Stomach (tissue), 9 donors: Measurements from ENCODE around the gene MRPL43. TPM values are rescaled to one million over a fixed set of nuclear protein-coding genes. Genes with fewer than 3 reads are reported as not detected.

Experiments used
- DNase-seq, 2 donors: peaks; one replicate each; pipeline versions ENCODE4 v3.0.0 to v3.0.0-alpha.2; 2013 to 2019
- H3K27ac ChIP-seq, 5 donors: fragments of 200-600 bp in 4 of 5; sonication (generic) in 4 of 5; one replicate each; pipeline ENCODE4 v1.5.1; 2013 to 2019; ENCODE audit warnings: mild to moderate bottlenecking in 1 of 5, moderate library complexity in 1 of 5
- H3K27me3 ChIP-seq, 3 donors: fragments of 200-600 bp; sonication (generic); one replicate each; pipeline ENCODE4 v1.5.1; 2017 to 2019; ENCODE audit warnings: mixed run types in 1 of 3
- H3K36me3 ChIP-seq, 4 donors: fragments of 200-600 bp; sonication (generic); 1 replicate in 3 of 4; 2 replicates in 1 of 4; pipeline ENCODE4 v1.5.1; 2016 to 2019
- H3K4me1 ChIP-seq, 4 donors: fragments of 200-600 bp; sonication (generic); one replicate each; pipeline ENCODE4 v1.5.1; 2016 to 2019
- H3K4me3 ChIP-seq, 4 donors: fragments of 200-600 bp; sonication (generic) in 3 of 4; one replicate each; pipeline ENCODE4 v1.5.1; 2016 to 2019; ENCODE audit warnings: mild to moderate bottlenecking in 1 of 4
- H3K9me3 ChIP-seq, 4 donors: fragments of 200-600 bp; sonication (generic); one replicate each; pipeline ENCODE4 v1.5.1; 2016 to 2019
- EP300 ChIP-seq: sonication (generic); formaldehyde crosslinking; IDR thresholded peaks from one replicate; pipeline ENCODE4 v1.6.1; 2017; ENCODE audit warnings: antibody characterized with exemption
- POLR2A ChIP-seq, 4 donors: fragments of 450-650 bp; IDR thresholded peaks; one replicate each; pipeline ENCODE4 v1.6.1; 2016; ENCODE audit warnings: antibody characterized with exemption in 4 of 4, control low read depth in 2 of 4, mild to moderate bottlenecking in 1 of 4, moderate library complexity in 1 of 4
- POLR2AphosphoS5 ChIP-seq, 3 donors: sonication (generic); formaldehyde crosslinking; IDR thresholded peaks; one replicate each; pipeline ENCODE4 v1.6.1; 2016; ENCODE audit warnings: antibody characterized with exemption in 3 of 3
- WGBS, 5 donors: extraction: QIAGEN DNeasy Blood & Tissue Kit in 3 of 5; methylation state at CpG; one replicate each; pipeline versions ENCODE4 v1.1.5 to v1.1.7; 2013 to 2018; 5-methylcytosine and 5-hydroxymethylcytosine counted together
- intact Hi-C: fragments of 100-400 bp; cut with DNase I; formaldehyde crosslinking; loops from one replicate; pipeline ENCODE4 v1.15.1; 2023; ENCODE audit warnings: low total_unique reads
- polyA plus RNA-seq, 3 donors: library from polyadenylated mRNA; stranded (reverse); fragments of 200-250 nt; gene quantifications; one replicate each; pipeline ENCODE4 v1.2.3, GENCODE V29; 2013
- total RNA-seq, 5 donors: library from RNA; depleted of rRNA; stranded (reverse); fragments of >200 nt; gene quantifications; one replicate each; pipeline versions ENCODE4 v1.1.0 to v1.2.3, GENCODE V29; 2014 to 2016
- TF ChIP-seq, protein P1 (sequence below), 7 experiments: fragments of 450-650 bp in 4 of 7; fragments of 200-600 bp in 3 of 7; sonication (generic) in 3 of 7; IDR thresholded peaks; one replicate each; pipeline ENCODE4 v1.5.1; 2016 to 2019; ENCODE audit warnings: antibody characterized with exemption in 7 of 7, control low read depth in 2 of 7, mild to moderate bottlenecking in 1 of 7
- donor health status: healthy with polysubstance abuse.
- donor health status: Bipolar disorder and iron deficiency.
- donor health status: healthy.

MRPL43 gene
- total and polyA plus RNA-seq, 8 donors = 29.9 to 243 (median 95.7) TPM

DNA sequence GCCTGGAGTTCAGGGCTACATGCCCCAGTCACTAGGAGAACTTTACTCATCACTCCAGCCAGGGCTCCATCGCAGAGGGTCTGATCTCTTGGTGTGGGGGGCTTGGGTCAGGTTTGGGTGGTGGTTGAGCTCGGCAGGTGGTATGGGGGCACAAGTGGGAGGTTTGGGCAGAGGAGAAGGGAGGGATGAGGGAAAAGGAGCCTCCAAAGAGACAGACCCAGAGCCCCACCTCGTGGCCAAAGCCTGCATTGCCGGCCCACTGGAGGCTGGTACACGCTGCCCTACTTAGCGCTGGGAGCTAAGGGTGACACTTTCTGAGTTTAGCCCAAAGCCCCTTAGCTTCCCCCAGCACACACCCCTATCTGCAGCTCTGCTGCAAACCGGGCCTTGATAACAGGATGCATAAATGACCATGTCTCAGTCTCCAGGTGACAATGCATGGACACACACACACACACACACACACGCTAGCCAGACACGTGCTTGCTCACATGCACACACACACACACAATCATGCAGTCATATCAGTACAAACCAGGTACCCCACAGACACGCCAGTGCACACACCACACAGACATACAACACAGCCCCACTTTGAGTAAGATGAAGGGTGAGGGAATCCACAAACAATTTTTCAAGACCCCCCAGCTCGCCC, 27.1 kb upstream of the MRPL43 start:
- intact Hi-C loops = loop anchor here (2.0 kb wide), 1 partner anchor 20 kb away; no protein-coding TSS in a partner anchor
- DNase-seq = peak; percentile 87 to 92
- H3K4me3 ChIP-seq = no peak overlapping the region
- WGBS, 5 donors = 14 to 21% (median 17%) methylated on average over 10 to 11 of the region's 11 CpGs
- no peaks in the 10 kb centered on the region for H3K36me3 ChIP-seq
- H3K27ac ChIP-seq = no peak overlapping the region
- H3K27me3 ChIP-seq = peaks cover 0 to 37% (median 0%) of the 10 kb centered on the region in 3 donors
- H3K9me3 ChIP-seq = no peaks in the 10 kb centered on the region
- TF ChIP-seq, protein P1, sequence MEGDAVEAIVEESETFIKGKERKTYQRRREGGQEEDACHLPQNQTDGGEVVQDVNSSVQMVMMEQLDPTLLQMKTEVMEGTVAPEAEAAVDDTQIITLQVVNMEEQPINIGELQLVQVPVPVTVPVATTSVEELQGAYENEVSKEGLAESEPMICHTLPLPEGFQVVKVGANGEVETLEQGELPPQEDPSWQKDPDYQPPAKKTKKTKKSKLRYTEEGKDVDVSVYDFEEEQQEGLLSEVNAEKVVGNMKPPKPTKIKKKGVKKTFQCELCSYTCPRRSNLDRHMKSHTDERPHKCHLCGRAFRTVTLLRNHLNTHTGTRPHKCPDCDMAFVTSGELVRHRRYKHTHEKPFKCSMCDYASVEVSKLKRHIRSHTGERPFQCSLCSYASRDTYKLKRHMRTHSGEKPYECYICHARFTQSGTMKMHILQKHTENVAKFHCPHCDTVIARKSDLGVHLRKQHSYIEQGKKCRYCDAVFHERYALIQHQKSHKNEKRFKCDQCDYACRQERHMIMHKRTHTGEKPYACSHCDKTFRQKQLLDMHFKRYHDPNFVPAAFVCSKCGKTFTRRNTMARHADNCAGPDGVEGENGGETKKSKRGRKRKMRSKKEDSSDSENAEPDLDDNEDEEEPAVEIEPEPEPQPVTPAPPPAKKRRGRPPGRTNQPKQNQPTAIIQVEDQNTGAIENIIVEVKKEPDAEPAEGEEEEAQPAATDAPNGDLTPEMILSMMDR (IDR thresholded peaks at IDR 0.05) = peak in 5 of 7 experiments; percentile 91 to 96 (median 95)
- TF ChIP-seq POLR2AphosphoS5 (IDR thresholded peaks at IDR 0.05) = peak in 1 of 3 donors; percentile 13
- TF ChIP-seq POLR2A (IDR thresholded peaks at IDR 0.05) = no peak
- no peak for TF ChIP-seq EP300
- peaks cover 25 to 51% (median 39%) of the 10 kb centered on the region in 4 donors for H3K4me1 ChIP-seq

DNA sequence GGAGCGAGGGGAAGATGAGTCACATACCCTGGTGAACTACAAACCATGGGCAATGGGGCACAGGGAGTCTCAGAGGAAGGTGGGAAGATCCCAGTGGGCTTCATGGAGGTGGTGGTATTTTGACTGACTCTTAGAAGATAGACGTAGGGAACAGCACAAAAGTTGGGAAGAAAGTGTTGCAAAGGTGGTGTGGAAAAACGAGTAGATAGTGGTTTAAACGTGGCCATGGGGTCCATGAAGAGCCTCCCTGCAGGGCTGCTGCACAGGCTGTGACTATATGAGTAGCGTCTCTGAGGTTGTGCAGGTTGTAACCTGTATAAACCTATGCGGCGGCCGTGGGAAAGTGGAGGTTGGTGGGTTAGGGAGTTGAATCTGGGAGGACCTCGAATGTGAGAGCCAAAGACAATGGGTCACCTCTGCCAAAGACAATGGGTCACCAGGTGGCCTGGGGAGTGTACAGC, 26.1 kb upstream of the MRPL43 start:
- H3K27me3 ChIP-seq = peaks cover 0 to 27% (median 0%) of the 10 kb centered on the region in 3 donors
- H3K27ac ChIP-seq = peak overlapping the region in 3 of 5 donors; percentile 34 to 71 (median 67)
- 42 to 58% (median 50%) methylated on average over 9 of the region's 9 CpGs for WGBS, 5 donors
- DNase-seq = no peak
- H3K4me1 ChIP-seq = peaks cover 19 to 50% (median 36%) of the 10 kb centered on the region in 4 donors
- H3K4me3 ChIP-seq = no peak overlapping the region
- no peaks in the 10 kb centered on the region for H3K36me3 ChIP-seq
- intact Hi-C loops = no loop called here
- TF ChIP-seq EP300 (no peak), POLR2A (IDR thresholded peaks at IDR 0.05) (no peak), POLR2AphosphoS5 (IDR thresholded peaks at IDR 0.05) (no peak)
- TF ChIP-seq, protein P1 (IDR thresholded peaks at IDR 0.05) = no peak
- no peaks in the 10 kb centered on the region for H3K9me3 ChIP-seq

DNA sequence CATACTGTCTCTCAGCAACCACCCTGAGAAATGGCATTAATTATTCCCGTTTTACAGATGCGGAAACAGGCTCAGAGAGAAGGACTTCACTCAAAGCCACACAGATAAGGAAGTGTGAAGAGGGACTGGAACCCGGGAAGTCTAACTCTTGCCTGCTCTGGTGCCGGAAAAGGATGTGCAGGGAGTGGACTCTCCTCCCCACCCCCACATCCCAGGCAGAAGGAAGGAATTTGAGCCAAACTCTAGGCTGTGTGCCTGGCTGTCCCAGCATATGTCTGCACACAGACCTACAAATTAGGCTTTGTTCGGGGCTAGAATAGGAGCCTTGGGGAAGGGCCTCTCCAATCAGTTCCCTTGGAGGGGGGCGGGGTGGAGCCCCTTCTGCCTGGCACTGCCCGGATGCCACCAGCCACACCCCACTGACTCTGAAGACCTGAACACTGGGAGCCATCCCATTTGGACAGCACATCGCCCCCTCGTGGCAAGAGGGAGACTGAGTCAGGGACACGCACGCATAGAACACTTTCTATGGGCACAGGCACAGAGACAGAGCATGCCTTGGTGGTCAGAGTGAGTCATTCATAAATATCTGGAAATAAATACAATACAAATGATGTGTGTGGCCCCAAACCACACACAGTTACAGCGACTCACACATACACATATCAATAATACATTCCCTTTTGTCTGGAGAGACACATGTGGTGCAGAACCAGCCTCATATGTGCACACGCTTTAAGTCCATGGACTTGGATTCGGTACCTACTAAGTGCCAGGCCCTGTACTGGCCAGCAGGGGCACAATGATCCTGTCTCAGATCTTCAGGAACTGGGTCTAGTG, 25.4 kb upstream of the MRPL43 start:
- Histone ChIP-seq H3K4me1 (peaks cover 25 to 51% (median 42%) of the 10 kb centered on the region in 4 donors), H3K27me3 (peaks cover 0 to 21% (median 0%) of the 10 kb centered on the region in 3 donors), H3K36me3 (no peaks in the 10 kb centered on the region), H3K27ac (peak overlapping the region; percentile 10 to 71 (median 54)), H3K9me3 (no peaks in the 10 kb centered on the region), H3K4me3 (no peak overlapping the region)
- DNase-seq = peak; percentile 91 to 94
- intact Hi-C loops = no loop called here
- WGBS, 5 donors = 11 to 18% (median 15%) methylated on average over 10 to 14 of the region's 14 CpGs
- TF ChIP-seq POLR2AphosphoS5 (IDR thresholded peaks at IDR 0.05) = peak; percentile 55 to 68 (median 56)
- TF ChIP-seq, protein P1 (IDR thresholded peaks at IDR 0.05) = peak in 6 of 7 experiments; percentile 25 to 95 (median 77)
- no peak for TF ChIP-seq EP300
- no peak for TF ChIP-seq POLR2A (IDR thresholded peaks at IDR 0.05)
